Endothelial cell (in vitro differentiated cells): ENCODE measurements around the gene CD164L2. TPM values are rescaled to one million over a fixed set of nuclear protein-coding genes. Genes with fewer than 3 reads are reported as not detected.
"Not testable (repeated sequence)": the region's sequence is repeated elsewhere in the genome, so short reads cannot be mapped to it uniquely, and the experiment has no call there.

Source experiments
- DNase-seq: peaks from one replicate; pipeline ENCODE4 v3.0.0; 2021; ENCODE audit warnings: low spot score
- H3K27ac Mint-ChIP-seq: one replicate; pipeline ENCODE4 v1.8.0; 2021; ENCODE audit warnings: mixed read lengths, inconsistent platforms; ENCODE audit not compliant: unreplicated experiment
- H3K27me3 Mint-ChIP-seq: one replicate; pipeline ENCODE4 v1.8.0; 2021; ENCODE audit warnings: mild to moderate bottlenecking, moderate library complexity, mixed read lengths, inconsistent platforms; ENCODE audit not compliant: unreplicated experiment
- H3K36me3 Mint-ChIP-seq: one replicate; pipeline ENCODE4 v1.8.0; 2021; ENCODE audit warnings: mild to moderate bottlenecking, low read depth, mixed read lengths, inconsistent platforms; ENCODE audit not compliant: unreplicated experiment
- H3K4me1 Mint-ChIP-seq: one replicate; pipeline ENCODE4 v1.8.0; 2021; ENCODE audit warnings: mild to moderate bottlenecking, mixed read lengths, inconsistent platforms; ENCODE audit not compliant: unreplicated experiment
- H3K4me3 Mint-ChIP-seq: one replicate; pipeline ENCODE4 v1.8.0; 2021; ENCODE audit warnings: mild to moderate bottlenecking, mixed read lengths, inconsistent platforms; ENCODE audit not compliant: unreplicated experiment
- H3K9me3 Mint-ChIP-seq: one replicate; pipeline ENCODE4 v1.8.0; 2021; ENCODE audit warnings: mixed read lengths, inconsistent platforms; ENCODE audit not compliant: unreplicated experiment
- long read RNA-seq: library from polyadenylated mRNA; unstranded; transcript quantifications from one replicate; pipeline ENCODE4 v2.0.0, GENCODE V29; 2020; ENCODE audit not compliant: unreplicated experiment
- total RNA-seq: library from RNA; stranded (reverse); fragmentation: NEBNext Ultra II Directional; extraction: Animal tissue kit (Norgen Biotek cat#: 25700); gene quantifications from one replicate; pipeline ENCODE4 v1.2.1, GENCODE V29; 2021; ENCODE audit not compliant: unreplicated experiment
- TF ChIP-seq, protein P1 (sequence below): fragments of 200-600 bp; sonication (generic); IDR thresholded peaks from one replicate; pipeline ENCODE4 v1.5.0; 2021; ENCODE audit warnings: antibody characterized with exemption; ENCODE audit not compliant: unreplicated experiment

The CD164L2 gene
- 0.72 TPM for total RNA-seq
- long read RNA-seq = 0 reads

DNA sequence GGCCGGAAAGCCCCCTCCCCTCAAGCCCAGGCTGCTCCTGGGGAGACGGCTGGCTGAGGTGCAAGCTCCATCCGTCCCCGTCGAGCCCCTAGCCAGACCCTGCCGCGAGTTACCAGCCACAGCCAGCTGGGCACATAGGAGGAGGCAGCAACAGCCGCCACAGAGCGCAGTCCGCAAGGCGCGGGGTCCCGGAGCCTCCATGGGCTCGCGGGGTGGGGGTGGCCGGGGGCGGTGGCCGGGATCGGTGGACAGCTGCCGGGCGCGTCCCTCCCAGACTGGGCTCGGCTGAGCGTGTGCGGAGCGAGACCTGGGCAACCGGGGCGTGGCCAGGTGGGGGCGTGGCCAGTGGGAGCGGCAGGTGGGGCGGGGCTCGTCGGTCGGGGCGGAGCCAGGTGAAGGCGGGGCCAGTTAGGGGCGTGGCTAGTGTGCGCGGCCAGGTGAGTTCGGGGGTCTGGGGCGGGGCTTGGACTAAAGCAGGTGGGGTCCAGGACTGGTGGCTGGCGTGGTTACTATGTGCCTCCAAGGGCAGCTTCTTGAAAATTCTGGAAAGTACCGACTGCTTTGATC is at the start of gene CD164L2:
Gene CD164L2, minus strand, starts transcription at position 295 of the 567 bp plus-strand sequence. Its CDS starts 94 bp downstream, at position 201.
- DNase-seq = peak; percentile 56
- H3K4me1 Mint-ChIP-seq = peaks cover 4% of the 10 kb centered on the region
- no peaks in the 10 kb centered on the region for H3K9me3 Mint-ChIP-seq
- H3K36me3 Mint-ChIP-seq = peaks cover 4% of the 10 kb centered on the region
- no peak within 1 kb of the TSS for H3K27ac Mint-ChIP-seq
- TF ChIP-seq, protein P1, sequence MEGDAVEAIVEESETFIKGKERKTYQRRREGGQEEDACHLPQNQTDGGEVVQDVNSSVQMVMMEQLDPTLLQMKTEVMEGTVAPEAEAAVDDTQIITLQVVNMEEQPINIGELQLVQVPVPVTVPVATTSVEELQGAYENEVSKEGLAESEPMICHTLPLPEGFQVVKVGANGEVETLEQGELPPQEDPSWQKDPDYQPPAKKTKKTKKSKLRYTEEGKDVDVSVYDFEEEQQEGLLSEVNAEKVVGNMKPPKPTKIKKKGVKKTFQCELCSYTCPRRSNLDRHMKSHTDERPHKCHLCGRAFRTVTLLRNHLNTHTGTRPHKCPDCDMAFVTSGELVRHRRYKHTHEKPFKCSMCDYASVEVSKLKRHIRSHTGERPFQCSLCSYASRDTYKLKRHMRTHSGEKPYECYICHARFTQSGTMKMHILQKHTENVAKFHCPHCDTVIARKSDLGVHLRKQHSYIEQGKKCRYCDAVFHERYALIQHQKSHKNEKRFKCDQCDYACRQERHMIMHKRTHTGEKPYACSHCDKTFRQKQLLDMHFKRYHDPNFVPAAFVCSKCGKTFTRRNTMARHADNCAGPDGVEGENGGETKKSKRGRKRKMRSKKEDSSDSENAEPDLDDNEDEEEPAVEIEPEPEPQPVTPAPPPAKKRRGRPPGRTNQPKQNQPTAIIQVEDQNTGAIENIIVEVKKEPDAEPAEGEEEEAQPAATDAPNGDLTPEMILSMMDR = no peak
- no peak within 1 kb of the TSS for H3K4me3 Mint-ChIP-seq
- H3K27me3 Mint-ChIP-seq = peaks cover 3% of the 10 kb centered on the region

DNA sequence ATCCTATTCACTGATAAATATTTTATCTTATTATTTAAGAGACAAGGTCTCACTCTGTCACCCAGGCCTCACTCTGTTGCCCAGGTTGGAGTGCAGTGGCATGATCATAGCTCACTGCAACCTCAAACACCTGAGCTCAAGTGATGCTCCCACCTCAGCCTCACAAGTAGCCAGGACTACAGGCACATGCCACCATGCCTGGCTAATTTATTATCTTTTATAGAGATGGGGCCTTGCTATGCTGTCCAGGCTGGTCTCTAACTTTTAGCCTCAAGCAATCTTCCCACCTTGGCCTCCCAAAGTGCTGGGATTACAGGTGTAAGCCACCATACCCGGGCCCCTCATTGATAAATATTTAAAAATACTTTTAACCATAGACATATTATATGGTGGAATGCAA is 49.6 kb upstream of the CD164L2 start:
- not testable (repeated sequence) for H3K27ac Mint-ChIP-seq, H3K36me3 Mint-ChIP-seq, H3K27me3 Mint-ChIP-seq, H3K9me3 Mint-ChIP-seq, DNase-seq, H3K4me3 Mint-ChIP-seq
- H3K4me1 Mint-ChIP-seq = peaks cover 70% of the 10 kb centered on the region

DNA sequence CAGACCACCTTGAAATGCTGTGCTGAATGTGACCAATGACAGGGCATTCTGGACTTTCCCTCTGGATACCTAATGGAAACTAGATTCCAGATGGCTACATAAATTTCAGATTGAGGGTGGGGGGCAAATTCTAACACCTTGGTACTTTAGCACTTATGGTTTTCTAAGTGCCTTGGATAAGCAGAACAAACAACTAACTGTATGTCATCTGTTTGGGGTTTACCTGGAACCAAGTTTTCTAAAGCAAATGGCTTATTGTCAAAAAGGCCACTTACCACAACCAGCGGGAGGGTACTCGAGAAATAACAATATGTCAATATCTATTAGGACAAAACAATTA is 48.4 kb upstream of the CD164L2 start:
- peaks cover 6% of the 10 kb centered on the region for H3K9me3 Mint-ChIP-seq
- peak overlapping the region; percentile 50 for H3K4me3 Mint-ChIP-seq
- H3K27me3 Mint-ChIP-seq = peaks cover 8% of the 10 kb centered on the region
- TF ChIP-seq, protein P1 = no peak
- peaks cover 72% of the 10 kb centered on the region for H3K4me1 Mint-ChIP-seq
- peaks cover 16% of the 10 kb centered on the region for H3K36me3 Mint-ChIP-seq
- no peak for DNase-seq
- peak overlapping the region; percentile 94 for H3K27ac Mint-ChIP-seq

DNA sequence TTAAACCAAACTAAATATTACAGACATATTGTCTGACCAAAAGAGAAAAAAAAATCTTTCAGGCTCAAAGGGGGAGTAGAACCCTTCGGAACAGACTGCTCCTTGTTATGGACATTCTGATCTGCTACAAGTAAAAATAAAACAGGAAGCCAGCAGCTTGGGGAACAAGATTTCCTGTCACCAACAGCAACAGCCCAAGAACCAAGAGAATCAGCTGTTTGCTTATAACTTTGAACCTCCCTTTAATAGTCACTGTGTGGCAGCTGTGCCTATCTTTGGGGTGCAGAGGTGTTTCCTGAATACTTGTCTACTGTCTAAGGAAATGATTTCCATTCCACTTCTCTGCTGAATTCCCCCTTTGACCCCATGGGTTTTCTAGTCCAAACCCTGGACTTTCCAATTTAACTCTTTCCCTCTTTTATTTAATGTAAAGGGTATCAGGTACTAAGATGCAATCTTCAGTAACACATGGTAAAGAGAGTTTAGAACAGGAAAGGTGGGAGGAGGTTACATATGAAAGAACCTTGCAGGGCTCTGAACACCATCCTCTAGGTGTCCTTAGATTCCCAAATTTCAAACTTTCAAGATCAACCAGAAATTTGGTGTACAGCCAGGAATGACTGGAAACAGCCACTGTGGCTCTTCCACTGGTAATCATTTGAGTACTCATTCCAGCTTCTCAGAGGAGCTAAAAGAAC is 47.9 kb upstream of the CD164L2 start:
- TF ChIP-seq, protein P1 = no peak
- H3K4me3 Mint-ChIP-seq = peak overlapping the region; percentile 50
- H3K27ac Mint-ChIP-seq = peak overlapping the region; percentile 94
- no peak for DNase-seq
- H3K4me1 Mint-ChIP-seq = peaks cover 71% of the 10 kb centered on the region
- peaks cover 6% of the 10 kb centered on the region for H3K9me3 Mint-ChIP-seq
- H3K36me3 Mint-ChIP-seq = peaks cover 19% of the 10 kb centered on the region
- peaks cover 8% of the 10 kb centered on the region for H3K27me3 Mint-ChIP-seq

DNA sequence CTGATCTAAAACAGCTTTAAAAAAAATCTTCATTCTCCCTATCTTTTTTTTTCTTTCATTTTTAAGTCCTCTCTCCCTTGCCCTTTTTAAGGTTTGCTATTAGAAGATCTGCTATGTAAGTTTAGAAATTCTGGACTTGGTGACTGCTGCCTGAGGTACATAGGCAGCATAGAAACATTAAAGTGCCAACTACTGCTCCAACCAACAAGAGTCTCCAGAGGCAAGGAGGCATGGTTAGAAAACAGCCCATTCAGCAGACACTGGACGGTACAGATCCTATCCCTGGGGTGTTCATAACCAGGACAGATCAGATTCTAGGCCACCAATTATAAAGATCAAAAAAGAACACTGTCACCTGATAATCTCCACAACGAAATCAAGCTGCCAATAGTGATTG is 45.9 kb upstream of the CD164L2 start:
- TF ChIP-seq, protein P1 = no peak
- Mint-ChIP-seq H3K4me3 (no peak overlapping the region), H3K9me3 (peaks cover 6% of the 10 kb centered on the region), H3K36me3 (peaks cover 28% of the 10 kb centered on the region), H3K4me1 (peaks cover 68% of the 10 kb centered on the region), H3K27me3 (peaks cover 8% of the 10 kb centered on the region), H3K27ac (peak overlapping the region; percentile 94)
- no peak for DNase-seq
